Thyroid gland (tissue), 4 donors: ENCODE measurements around the gene EHMT1.

Experiments
- POLR2A ChIP-seq, 2 donors: fragments of 450-650 bp; IDR thresholded peaks; one replicate each; pipeline ENCODE4 v1.6.1; 2017; ENCODE audit warnings: antibody characterized with exemption in 2 of 2, mild to moderate bottlenecking in 2 of 2, moderate library complexity in 1 of 2
- TF ChIP-seq, protein P1 (sequence below), 6 experiments: fragments of 200-600 bp in 3 of 6; fragments of 450-650 bp in 3 of 6; sonication (generic) in 3 of 6; IDR thresholded peaks; one replicate each; pipeline ENCODE4 v1.5.1; 2016 to 2019; ENCODE audit warnings: antibody characterized with exemption in 6 of 6, mild to moderate bottlenecking in 2 of 6, inconsistent platforms in 1 of 6, moderate library complexity in 1 of 6

DNA sequence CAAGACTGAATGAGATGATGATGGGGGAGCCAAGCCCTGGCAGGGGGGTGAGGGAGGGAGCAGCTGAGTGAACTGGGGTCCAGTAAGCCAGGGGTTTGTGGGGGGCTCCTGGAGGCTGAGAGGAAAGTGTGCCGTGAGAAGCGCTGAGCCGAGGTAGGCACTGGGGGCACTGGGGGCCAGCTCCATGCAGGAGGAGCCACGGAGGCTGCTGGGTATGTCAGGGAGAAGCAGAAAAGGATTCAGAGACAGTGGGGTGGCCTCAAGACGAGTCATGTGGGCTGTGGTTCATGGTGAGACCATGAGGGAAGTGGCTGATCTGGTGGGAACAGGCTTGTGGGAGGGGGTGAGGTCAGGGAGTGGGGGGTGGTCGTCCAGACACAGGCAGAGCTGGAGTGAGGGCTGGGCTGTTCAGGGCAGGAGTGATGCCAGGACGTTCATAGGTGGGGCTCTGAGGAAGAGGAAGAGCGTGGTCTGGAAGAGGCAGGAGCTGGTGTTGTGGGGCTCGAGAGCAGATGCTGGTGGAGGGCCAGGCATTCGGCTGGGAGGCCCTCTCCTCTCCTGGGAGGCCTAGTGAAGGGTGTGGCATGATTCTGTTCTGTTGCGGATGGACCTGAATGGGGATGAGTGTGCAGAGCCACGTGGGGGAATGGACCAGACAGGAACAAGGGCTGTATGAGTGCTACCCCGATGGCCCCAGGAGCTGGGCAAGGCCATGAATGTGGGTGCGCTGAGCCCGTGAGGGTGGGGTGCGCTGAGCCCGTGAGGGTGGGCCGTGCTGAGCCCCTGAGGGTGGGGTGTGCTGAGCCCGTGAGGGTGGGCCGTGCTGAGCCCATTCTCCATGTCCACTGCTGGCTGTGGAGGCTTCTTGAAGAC, 166.1 kb downstream of the EHMT1 start:
- TF ChIP-seq, protein P1, sequence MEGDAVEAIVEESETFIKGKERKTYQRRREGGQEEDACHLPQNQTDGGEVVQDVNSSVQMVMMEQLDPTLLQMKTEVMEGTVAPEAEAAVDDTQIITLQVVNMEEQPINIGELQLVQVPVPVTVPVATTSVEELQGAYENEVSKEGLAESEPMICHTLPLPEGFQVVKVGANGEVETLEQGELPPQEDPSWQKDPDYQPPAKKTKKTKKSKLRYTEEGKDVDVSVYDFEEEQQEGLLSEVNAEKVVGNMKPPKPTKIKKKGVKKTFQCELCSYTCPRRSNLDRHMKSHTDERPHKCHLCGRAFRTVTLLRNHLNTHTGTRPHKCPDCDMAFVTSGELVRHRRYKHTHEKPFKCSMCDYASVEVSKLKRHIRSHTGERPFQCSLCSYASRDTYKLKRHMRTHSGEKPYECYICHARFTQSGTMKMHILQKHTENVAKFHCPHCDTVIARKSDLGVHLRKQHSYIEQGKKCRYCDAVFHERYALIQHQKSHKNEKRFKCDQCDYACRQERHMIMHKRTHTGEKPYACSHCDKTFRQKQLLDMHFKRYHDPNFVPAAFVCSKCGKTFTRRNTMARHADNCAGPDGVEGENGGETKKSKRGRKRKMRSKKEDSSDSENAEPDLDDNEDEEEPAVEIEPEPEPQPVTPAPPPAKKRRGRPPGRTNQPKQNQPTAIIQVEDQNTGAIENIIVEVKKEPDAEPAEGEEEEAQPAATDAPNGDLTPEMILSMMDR (IDR thresholded peaks at IDR 0.05): no peak
- no peak for TF ChIP-seq POLR2A (IDR thresholded peaks at IDR 0.05)
